ENCODE results near the gene RAD51B. TPM values are rescaled to one million over a fixed set of nuclear protein-coding genes. Genes with fewer than 3 reads are reported as not detected.

Gene RAD51B
- total RNA-seq, 1 experiment from 2014 or later = 14.2 TPM

- TF ChIP-seq CDX4 (CRISPR knock-in tag; IDR thresholded peaks at IDR 0.05; ENCODE audit: borderline replicate concordance) (no peak), AR (CRISPR knock-in tag; IDR thresholded peaks at IDR 0.05) (no peak), ZBTB21 (CRISPR knock-in tag; IDR thresholded peaks at IDR 0.05; ENCODE audit: borderline replicate concordance) (no peak), TP53 (CRISPR knock-in tag; IDR thresholded peaks at IDR 0.05) (no peak), ZNF281 (CRISPR knock-in tag; IDR thresholded peaks at IDR 0.05) (no peak)
Observed at GRCh38 chr14:68657300-68658028, 837.9 kb downstream of the RAD51B start (continued).

GRCh38 chr14:68658029-68658509, 838.5 kb downstream of the RAD51B start:
- POLR2A ChIA-PET = no interaction called here
- no peak overlapping the region for H3K4me3 Mint-ChIP-seq

More at GRCh38 chr14:68658029-68658509, 838.5 kb downstream of the RAD51B start:
- ATAC-seq (no peak), DNase-seq (ENCODE audit: low spot score) (no peak)
- H3K27me3 Mint-ChIP-seq (ENCODE audit: low read depth) = 0 out of 2 replicates have a peak, but pooled peaks cover 3% of the 10 kb centered on the region
- H3K27ac Mint-ChIP-seq = no peak overlapping the region
- no peaks in the 10 kb centered on the region; the same call in 1 of the 2 replicates for H3K9me3 Mint-ChIP-seq
- CTCF ChIA-PET = interaction anchor here (0.5 kb wide), 1 partner anchor 109 kb away, joined by 6 read pairs; no protein-coding TSS in a partner anchor
- H3K4me1 Mint-ChIP-seq = peaks cover 21% of the 10 kb centered on the region
- TF ChIP-seq SMAD3 (CRISPR knock-in tag; IDR thresholded peaks at IDR 0.05; ENCODE audit: borderline replicate concordance) (no peak), IRF1 (CRISPR knock-in tag; IDR thresholded peaks at IDR 0.05) (no peak), E2F1 (CRISPR knock-in tag; IDR thresholded peaks at IDR 0.05) (no peak), ATF6 (CRISPR knock-in tag; IDR thresholded peaks at IDR 0.05) (no peak), FOXJ3 (CRISPR knock-in tag; IDR thresholded peaks at IDR 0.05; ENCODE audit: borderline replicate concordance) (no peak), E2F4 (CRISPR knock-in tag; IDR thresholded peaks at IDR 0.05; ENCODE audit: borderline replicate concordance, low read depth) (no peak), ZBTB21 (CRISPR knock-in tag; IDR thresholded peaks at IDR 0.05; ENCODE audit: borderline replicate concordance) (no peak), ELF4 (CRISPR knock-in tag; IDR thresholded peaks at IDR 0.05; ENCODE audit: low read depth) (no peak), FOXP4 (CRISPR knock-in tag; IDR thresholded peaks at IDR 0.05) (no peak)
- H3K36me3 Mint-ChIP-seq = no peaks in the 10 kb centered on the region
